Measurements from ENCODE around the gene NUP85. TPM values are rescaled to one million over a fixed set of nuclear protein-coding genes. Genes with fewer than 3 reads are reported as not detected.
"Not testable (repeated sequence)": the region's sequence is repeated elsewhere in the genome, so short reads cannot be mapped to it uniquely, and the experiment has no call there.

Gene NUP85
- total RNA-seq, 1 donor from 2014 or later: 33.5 TPM

DNA sequence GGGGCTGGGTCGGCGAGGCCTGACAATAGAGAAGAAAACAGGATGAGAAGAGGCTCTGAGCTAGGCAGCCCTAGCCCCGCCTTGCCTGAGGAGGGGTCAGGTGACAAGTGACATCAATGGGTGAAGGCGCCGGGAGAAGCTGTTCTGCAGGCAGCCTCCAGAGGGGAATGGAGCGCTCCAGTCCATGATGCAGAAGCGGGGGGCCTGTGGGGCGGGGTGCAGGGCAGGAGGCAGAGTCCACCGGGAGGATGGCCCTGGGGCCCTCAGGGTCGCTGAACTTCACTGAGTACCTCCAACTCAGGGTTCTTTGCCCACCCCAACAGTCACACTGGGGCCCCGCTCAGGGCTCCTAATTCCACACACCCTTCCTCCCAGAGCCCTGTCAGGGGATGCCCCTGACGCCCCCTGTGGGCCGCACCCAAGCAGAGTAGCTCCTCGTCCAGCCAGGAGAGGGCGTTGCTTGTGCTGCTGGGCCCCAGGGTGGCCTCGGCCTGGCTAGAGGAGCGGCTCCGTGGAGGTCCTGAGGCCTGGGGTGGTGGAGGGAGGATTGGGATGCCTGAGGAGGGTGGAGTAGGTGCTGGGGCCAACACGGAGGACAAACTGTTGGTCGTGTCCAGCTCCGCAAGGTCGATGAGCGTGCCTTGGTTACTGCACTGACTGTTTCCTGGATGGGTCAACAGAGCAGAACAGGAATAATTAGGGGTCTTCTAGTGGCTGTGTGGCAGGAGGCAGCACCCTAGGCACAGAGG, 35.1 kb downstream of the NUP85 start:
- DNase-seq (ENCODE audit: low spot score): no peak

DNA sequence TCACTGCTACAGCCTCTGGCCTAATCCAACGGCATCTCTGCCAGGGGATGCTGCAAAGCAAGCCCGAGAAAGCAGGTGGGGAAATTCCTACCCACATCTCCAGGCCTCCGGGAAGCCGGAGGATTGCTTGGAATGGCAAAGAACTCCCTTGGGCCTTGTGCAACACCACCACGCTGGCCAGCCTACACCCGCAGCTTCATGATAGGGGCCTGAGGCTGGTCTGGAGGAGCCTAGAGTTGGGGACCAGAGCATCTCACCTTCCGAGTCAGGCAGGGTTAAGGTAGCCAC, 35.6 kb downstream of the NUP85 start:
- DNase-seq (ENCODE audit: low spot score): no peak

- no peak for DNase-seq (ENCODE audit: low spot score)
Measured at GRCh38 chr17:75241502-75241901, 36.0 kb downstream of the NUP85 start.

DNA sequence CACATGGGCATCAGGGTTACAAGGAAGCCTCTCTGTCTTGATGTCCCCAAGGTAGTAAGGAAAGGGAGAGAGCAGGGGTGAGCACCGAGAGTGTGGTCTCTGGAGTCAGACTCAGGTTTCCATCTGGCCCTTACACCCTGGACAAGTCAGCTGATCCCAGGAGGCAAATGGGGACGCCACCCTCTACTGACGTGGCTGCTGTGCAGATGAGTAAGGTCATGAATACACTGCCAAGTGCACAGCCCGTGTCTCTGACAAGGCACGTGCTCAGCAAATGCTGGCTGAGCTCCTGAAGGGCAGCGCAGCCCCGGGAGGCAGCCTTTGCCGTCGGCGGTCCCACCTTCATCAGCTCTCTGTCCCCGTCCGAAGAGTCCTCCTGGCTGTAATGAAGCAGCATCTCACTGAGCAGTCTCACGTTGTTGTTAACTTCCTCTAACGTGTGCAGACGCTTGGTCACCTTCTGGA, 36.5 kb downstream of the NUP85 start:
- DNase-seq (ENCODE audit: low spot score): no peak

- no peak for DNase-seq (ENCODE audit: low spot score)
Measured at GRCh38 chr17:75242461-75243042, 37.1 kb downstream of the NUP85 start.

- DNase-seq (ENCODE audit: low spot score): no peak
Measured at GRCh38 chr17:75244133-75244866, 38.8 kb downstream of the NUP85 start.

DNA sequence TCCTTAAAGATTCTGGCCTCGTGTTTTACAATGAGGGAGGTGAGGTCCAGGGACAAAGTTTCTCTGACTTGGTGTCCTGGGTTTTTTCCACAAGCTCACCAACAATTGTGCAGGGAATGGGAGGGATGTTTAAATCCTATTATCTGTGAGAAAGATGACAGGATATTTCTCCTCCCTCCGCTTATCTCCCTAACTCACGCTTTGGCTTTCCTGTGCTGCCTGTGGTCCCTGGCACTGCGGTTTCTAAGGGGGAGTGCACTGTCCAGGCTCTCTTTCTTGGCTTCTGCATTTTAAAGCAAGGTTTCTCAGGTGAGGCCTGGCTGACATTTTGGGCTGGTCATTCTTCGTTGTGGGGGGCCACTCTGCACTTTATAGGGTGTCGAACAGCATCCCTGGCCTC, 39.5 kb downstream of the NUP85 start:
- DNase-seq (ENCODE audit: low spot score): no peak

- DNase-seq (ENCODE audit: low spot score): no peak
Measured at GRCh38 chr17:75246404-75246803, 40.9 kb downstream of the NUP85 start.

GRCh38 chr17:75249564-75249963, 44.1 kb downstream of the NUP85 start:
- DNase-seq (ENCODE audit: low spot score): no peak

DNA sequence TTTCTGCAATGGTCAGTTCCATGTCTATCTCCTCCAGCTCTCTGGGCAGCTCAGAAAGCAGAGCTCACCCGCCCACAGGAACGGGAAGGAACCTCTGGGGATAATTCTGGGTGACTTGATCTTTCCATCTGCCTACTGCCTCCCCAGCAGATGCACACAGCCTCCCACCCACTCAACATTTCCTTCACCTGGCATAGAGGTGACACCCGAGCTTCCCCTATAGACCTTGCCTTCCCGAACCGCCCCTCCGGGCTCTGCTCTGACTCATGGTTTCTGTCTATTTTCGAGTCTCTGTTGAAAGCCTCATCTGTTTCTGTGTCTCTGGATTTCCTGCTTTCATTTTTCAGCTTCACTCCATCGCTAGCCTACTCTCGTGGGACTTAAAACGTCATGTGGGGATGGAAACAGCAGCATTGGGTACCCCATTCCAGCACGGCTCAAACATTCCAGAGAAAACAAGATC, 44.6 kb downstream of the NUP85 start:
- peak; percentile 51 for DNase-seq (ENCODE audit: low spot score)

- DNase-seq (ENCODE audit: low spot score): no peak
Measured at GRCh38 chr17:75252039-75252816, 46.7 kb downstream of the NUP85 start.

- DNase-seq (ENCODE audit: low spot score): not testable (repeated sequence)
Measured at GRCh38 chr17:75255954-75256698, 50.6 kb downstream of the NUP85 start.

GRCh38 chr17:75257228-75257627, 51.7 kb downstream of the NUP85 start:
- DNase-seq (ENCODE audit: low spot score): not testable (repeated sequence)

DNA sequence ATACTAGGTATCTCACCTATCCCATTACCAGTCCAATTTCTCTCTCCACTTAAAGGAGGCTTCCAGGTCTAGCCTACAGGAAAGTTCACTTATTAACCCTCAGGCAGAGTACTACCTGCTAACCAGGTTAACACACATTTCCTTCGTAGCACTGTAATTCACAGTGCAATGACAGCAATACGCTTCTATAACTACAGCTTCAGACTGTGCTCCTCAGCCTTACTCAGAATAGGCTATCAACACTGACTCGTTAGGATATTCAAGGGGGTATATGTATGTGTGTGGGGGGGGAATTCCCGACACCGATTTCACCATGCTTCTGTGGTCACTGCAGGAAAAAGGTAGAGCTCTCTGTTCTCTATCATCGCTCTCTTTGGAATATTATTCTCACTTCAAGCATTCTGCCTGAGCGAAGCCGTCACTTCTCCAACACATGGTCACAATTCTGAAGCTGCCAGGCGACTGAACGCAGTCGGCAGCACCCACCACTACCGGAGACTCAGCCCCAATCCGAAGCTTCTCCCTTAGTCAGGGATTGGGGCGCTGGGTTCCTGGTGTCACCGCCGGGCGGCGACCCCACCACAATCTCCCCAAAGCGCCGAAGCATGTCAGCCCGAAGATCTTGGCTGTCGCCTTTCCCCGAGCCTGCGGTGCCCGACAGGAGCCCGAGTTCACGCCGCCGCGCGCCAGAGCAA, 55.3 kb downstream of the NUP85 start:
- no peak for DNase-seq (ENCODE audit: low spot score)

DNA sequence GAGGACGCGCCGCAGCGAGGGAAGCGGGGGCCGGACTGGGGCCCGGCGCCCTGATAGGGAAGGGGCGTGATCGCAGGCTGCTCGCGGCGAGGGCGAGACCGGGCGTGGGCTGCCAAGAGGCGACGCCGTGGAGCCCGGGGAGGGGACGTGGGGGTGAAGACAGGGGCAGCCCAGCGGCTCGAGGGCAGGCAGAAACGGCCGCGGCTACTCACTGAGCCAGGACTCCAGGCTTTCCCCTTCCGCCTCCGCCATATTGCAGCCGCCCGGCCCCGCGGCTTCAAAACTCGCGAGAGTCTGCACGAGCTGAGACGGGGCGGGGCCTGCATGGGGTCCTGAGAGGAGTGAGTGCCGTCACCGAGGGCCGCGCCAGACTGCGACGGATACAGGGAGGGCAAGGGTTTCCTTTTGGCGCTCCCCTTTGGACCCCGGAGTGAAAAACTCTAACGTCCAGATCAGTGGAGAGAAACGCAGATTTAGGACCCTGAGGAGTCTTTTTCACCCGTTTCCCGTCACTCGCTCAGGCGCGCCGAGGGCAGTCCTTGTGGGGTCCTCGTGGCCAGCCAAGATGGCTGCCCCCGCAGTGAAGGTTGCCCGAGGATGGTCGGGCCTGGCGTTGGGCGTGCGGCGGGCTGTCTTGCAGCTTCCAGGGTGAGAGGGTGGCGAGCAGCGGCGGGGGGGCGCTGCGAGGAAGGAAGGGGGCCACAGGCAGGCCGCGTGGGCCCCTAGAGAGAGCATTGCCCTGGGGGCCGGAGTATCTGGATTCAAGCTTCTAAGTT, 56.0 kb downstream of the NUP85 start, which contains the start of the genes GGA3 and MRPS7:
Gene GGA3, minus strand, starts transcription at position 271 of the 776 bp plus-strand sequence. Its CDS starts 19 bp downstream, at position 252.
Gene MRPS7, plus strand, starts transcription at position 544 of the 776 bp plus-strand sequence. Its CDS starts 22 bp downstream, at position 566.
- peak; percentile 97 for DNase-seq (ENCODE audit: low spot score)

- no peak for DNase-seq (ENCODE audit: low spot score)
Measured at GRCh38 chr17:75262112-75262606, 56.7 kb downstream of the NUP85 start.

- no peak for DNase-seq (ENCODE audit: low spot score)
Measured at GRCh38 chr17:75263055-75263454, 57.6 kb downstream of the NUP85 start.

DNA sequence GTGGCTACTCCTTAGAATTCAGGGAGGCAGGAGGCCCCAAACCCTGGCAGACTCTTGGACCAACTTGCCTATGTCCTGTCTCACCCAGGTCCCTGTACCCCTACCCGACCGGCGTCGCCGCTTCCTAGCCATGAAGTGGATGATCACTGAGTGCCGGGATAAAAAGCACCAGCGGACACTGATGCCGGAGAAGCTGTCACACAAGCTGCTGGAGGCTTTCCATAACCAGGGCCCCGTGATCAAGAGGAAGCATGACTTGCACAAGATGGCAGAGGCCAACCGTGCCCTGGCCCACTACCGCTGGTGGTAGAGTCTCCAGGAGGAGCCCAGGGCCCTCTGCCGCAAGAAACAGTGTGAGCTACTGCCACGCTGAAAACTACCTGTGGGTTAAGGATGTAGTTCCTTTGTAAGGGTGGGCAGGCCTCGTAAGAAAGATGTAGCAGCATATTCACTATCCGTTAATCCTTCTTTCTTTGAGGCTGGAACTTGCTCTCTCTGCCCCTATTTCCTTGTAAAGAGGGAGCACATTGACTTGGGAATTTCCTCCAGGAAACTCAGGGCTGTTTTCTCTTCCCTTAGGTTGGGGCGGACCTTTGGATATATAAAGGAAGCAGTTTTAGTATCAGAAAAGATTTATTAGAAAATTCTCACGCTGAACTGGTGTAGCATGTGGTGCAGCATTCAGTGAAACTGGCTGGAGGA, 60.3 kb downstream of the NUP85 start:
- DNase-seq (ENCODE audit: low spot score): peak; percentile 18

All from umbilical cord (tissue), 2 donors.